Ascending aorta (tissue), 2 donors: Measurements from ENCODE around the gene HSF5. TPM values are rescaled to one million over a fixed set of nuclear protein-coding genes. Genes with fewer than 3 reads are reported as not detected.

Source experiments
- DNase-seq, 2 donors: peaks; one replicate each; pipeline ENCODE4 v3.0.0-alpha.2; 2019; ENCODE audit warnings: low spot score in 2 of 2
- H3K27ac ChIP-seq, 2 donors: fragments of 200-600 bp; sonication (generic); one replicate each; pipeline ENCODE4 v1.5.1; 2016 to 2017; ENCODE audit warnings: mild to moderate bottlenecking in 1 of 2
- H3K27me3 ChIP-seq: fragments of 200-600 bp; sonication (generic); one replicate; pipeline ENCODE4 v1.5.1; 2017
- H3K36me3 ChIP-seq, 2 donors: fragments of 200-600 bp; sonication (generic); one replicate each; pipeline ENCODE4 v1.5.1; 2016
- H3K4me1 ChIP-seq, 2 donors: fragments of 200-600 bp; sonication (generic); one replicate each; pipeline ENCODE4 v1.5.1; 2016 to 2017; ENCODE audit warnings: mild to moderate bottlenecking in 1 of 2
- H3K4me3 ChIP-seq, 2 donors: fragments of 200-600 bp; sonication (generic); one replicate each; pipeline ENCODE4 v1.5.1; 2016 to 2017; ENCODE audit warnings: mild to moderate bottlenecking in 1 of 2
- H3K9me3 ChIP-seq, 2 donors: fragments of 200-600 bp; sonication (generic); one replicate each; pipeline ENCODE4 v1.5.1; 2016
- intact Hi-C: fragments of 100-400 bp; cut with DNase I; formaldehyde crosslinking; loops from one replicate; pipeline ENCODE4 v1.15.1; 2023
- total RNA-seq: library from RNA; depleted of rRNA; stranded (reverse); fragments of >200 nt; gene quantifications from one replicate; pipeline ENCODE4 v1.1.0, GENCODE V29; 2016
- TF ChIP-seq, protein P1 (sequence below), 3 experiments: fragments of 200-600 bp in 2 of 3; fragments of 450-650 bp in 1 of 3; sonication (generic) in 2 of 3; IDR thresholded peaks; one replicate each; pipeline ENCODE4 v1.5.1; 2016 to 2019; ENCODE audit warnings: antibody characterized with exemption in 3 of 3, mild to moderate bottlenecking in 1 of 3, moderate library complexity in 1 of 3

Gene HSF5
- total RNA-seq, 1 donor from 2014 or later, result not detected

DNA sequence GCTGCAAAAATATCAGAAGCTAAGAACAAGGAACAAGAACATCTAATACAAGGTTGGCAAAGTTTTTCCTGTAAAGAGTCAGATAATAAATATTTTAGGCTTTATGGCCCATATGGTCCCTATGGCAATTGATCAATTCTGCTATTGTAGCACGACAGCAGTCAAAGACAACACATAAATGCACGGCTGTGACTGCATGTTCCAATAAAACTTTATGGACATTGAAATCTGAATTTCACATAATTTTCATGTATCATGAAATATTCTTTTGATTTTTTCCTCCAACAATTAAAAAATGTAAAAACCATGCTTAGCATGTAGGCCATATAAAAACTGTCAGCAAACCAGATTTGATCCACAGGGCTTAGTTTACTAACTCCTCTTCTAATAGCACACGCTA lies 60.4 kb downstream of the HSF5 start:
- intact Hi-C loops, result no loop called here
- Histone ChIP-seq H3K36me3 (no peaks in the 10 kb centered on the region), H3K9me3 (no peaks in the 10 kb centered on the region), H3K4me1 (no peaks in the 10 kb centered on the region), H3K4me3 (no peak overlapping the region), H3K27me3 (no peaks in the 10 kb centered on the region), H3K27ac (no peak overlapping the region)
- TF ChIP-seq, protein P1, sequence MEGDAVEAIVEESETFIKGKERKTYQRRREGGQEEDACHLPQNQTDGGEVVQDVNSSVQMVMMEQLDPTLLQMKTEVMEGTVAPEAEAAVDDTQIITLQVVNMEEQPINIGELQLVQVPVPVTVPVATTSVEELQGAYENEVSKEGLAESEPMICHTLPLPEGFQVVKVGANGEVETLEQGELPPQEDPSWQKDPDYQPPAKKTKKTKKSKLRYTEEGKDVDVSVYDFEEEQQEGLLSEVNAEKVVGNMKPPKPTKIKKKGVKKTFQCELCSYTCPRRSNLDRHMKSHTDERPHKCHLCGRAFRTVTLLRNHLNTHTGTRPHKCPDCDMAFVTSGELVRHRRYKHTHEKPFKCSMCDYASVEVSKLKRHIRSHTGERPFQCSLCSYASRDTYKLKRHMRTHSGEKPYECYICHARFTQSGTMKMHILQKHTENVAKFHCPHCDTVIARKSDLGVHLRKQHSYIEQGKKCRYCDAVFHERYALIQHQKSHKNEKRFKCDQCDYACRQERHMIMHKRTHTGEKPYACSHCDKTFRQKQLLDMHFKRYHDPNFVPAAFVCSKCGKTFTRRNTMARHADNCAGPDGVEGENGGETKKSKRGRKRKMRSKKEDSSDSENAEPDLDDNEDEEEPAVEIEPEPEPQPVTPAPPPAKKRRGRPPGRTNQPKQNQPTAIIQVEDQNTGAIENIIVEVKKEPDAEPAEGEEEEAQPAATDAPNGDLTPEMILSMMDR (IDR thresholded peaks at IDR 0.05), result no peak
- DNase-seq, result no peak

DNA sequence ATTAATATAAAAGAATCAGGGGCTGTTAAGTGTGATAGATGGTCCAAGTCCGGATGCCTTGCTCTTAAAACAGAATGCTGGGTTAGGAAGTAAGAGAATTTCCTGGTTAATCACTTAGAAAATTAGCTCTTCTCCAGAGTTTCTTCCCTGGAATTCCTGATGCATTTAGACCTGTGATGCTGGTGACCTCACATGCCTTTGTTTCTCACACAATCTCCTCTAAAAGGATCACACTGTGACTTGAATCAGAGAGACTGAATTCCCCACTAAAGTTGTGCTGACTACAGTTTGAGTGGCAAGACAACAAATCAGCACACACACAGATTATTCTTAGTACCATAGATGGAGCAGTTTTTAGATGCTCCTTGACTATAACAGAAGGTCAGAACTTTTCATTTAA lies 66.5 kb downstream of the HSF5 start:
- intact Hi-C loops, result no loop called here

DNA sequence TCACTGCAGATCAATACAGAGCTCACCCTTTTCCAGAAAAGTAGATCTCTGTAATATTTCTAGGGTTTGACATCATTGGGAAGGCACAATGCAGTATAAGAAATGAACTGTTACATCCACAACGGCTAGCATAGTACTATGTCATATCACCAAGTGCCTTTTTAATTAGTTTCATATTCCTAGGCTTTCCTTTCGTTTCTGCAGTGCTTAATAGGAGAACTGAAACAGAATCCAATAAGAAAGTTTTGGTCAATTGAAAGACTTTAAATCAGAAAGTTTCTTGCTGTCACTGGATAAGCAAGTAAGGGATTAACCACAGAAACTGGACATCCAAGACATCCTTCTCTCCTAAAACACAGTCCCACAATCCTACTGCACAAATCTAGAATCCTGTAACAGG lies 67.4 kb downstream of the HSF5 start:
- no peak overlapping the region for H3K27ac ChIP-seq
- H3K4me1 ChIP-seq, result no peaks in the 10 kb centered on the region
- no peaks in the 10 kb centered on the region for H3K27me3 ChIP-seq
- no peaks in the 10 kb centered on the region for H3K9me3 ChIP-seq
- no peak for DNase-seq
- intact Hi-C loops, result no loop called here
- no peak overlapping the region for H3K4me3 ChIP-seq
- H3K36me3 ChIP-seq, result no peaks in the 10 kb centered on the region
- TF ChIP-seq, protein P1 (IDR thresholded peaks at IDR 0.05), result no peak

More for the DNA sequence above, 66.5 kb downstream of the HSF5 start:
- Histone ChIP-seq H3K9me3 (no peaks in the 10 kb centered on the region), H3K4me3 (no peak overlapping the region), H3K4me1 (no peaks in the 10 kb centered on the region), H3K27me3 (no peaks in the 10 kb centered on the region), H3K27ac (no peak overlapping the region), H3K36me3 (no peaks in the 10 kb centered on the region)
- TF ChIP-seq, protein P1 (IDR thresholded peaks at IDR 0.05), result no peak
- DNase-seq, result no peak

DNA sequence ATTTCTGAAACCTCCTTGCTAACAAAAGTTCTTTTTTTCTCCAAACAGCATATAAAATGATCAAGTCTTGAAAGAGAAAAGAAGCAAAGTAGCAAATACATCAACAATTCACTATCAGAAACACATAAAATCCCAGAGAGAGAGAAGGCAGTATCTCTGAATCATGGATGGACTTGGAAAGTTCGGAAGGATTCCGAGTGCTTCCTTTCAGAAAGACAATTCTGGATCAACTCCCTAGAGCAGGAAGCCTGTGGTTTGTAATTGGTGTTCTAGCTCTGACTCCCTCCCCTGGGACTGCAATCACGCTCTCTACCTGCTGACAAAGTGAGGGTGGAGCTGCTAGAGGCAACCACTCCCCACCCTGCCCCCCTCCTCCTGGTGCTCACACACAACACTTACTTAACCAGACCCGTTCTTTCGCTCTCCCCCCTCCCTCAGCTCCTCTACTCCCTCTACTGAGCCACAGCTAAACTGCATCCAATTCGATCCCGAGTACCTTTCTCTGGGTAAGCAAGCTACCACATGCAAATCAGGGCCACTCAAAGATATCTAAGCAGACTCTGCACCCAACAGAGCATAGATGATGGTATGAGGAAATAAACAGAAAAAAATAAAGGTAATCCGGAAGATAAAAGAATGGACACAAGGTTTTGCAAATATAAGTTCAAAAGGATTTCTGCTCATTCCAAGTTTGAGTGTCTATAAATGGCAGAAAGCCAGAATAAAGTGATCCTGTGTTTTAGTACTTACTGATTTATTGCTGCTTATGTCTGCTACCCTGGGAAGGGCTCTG lies 70.7 kb downstream of the HSF5 start, which contains the start of gene RNF43:
RNF43 (minus strand) TSS at position 235 of the 793 bp plus-strand sequence. CDS start 1,957 bp downstream, outside the sequence.
- H3K4me1 ChIP-seq, result no peaks in the 10 kb centered on the region
- no peaks in the 10 kb centered on the region for H3K9me3 ChIP-seq
- H3K4me3 ChIP-seq, result peak within 1 kb of the TSS; percentile 34 to 53
- H3K27me3 ChIP-seq, result no peaks in the 10 kb centered on the region
- H3K27ac ChIP-seq, result no peak within 1 kb of the TSS
- TF ChIP-seq, protein P1 (IDR thresholded peaks at IDR 0.05), result peak; percentile 72 to 80 (median 77)
- H3K36me3 ChIP-seq, result no peaks in the 10 kb centered on the region
- intact Hi-C loops, result loop anchor here (2.0 to 5.0 kb wide), 2 partner anchors 65 to 170 kb away; partner anchors contain the start of gene SUPT4H1
- DNase-seq, result peak; percentile 77 to 92

DNA sequence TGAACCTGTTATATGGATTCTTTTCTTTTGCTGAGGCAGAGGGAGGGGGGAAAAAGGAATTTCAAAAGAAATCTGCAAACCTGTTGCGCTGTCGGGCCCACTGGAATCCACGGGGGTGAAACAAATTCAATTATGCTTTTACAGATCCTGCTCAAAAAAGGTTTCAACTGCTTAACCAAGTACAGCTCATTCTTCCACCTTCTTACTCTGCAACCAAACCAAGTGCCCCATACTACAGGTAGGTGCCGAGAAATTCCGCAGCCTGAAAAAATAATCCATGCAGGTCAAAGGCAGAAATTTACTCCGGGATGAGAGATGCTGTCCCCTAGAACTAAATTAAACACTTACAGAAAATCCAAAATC lies 71.3 kb downstream of the HSF5 start:
- DNase-seq, result no peak
- no peaks in the 10 kb centered on the region for H3K27me3 ChIP-seq
- no peaks in the 10 kb centered on the region for H3K9me3 ChIP-seq
- H3K4me1 ChIP-seq, result no peaks in the 10 kb centered on the region
- intact Hi-C loops, result loop anchor here (2.0 to 5.0 kb wide), 2 partner anchors 64 to 170 kb away; partner anchors contain the start of gene SUPT4H1
- TF ChIP-seq, protein P1 (IDR thresholded peaks at IDR 0.05), result no peak
- no peak overlapping the region for H3K27ac ChIP-seq
- no peaks in the 10 kb centered on the region for H3K36me3 ChIP-seq
- H3K4me3 ChIP-seq, result peak overlapping the region; percentile 34 to 53
